GM12873 (cell line): ENCODE results near the gene SMAP1.

Source experiments
- CTCF ChIP-seq: IDR thresholded peaks from 2 replicates; pipeline ENCODE4 v1.5.1; 2012; ENCODE audit warnings: low read depth, mild to moderate bottlenecking, moderate library complexity, low read length, control low read depth; ENCODE audit not compliant: insufficient read depth; ENCODE audit errors: missing control alignments

SMAP1 gene

GRCh38 chr6:70667256-70667710 lies 400 bp upstream of the SMAP1 start:
- no peak for TF ChIP-seq CTCF

GRCh38 chr6:70668499-70668812 lies 773 bp downstream of the SMAP1 start:
- TF ChIP-seq CTCF, result no peak

GRCh38 chr6:70669133-70669532 lies 1.4 kb downstream of the SMAP1 start:
- no peak for TF ChIP-seq CTCF

- TF ChIP-seq CTCF, result no peak
Observed at GRCh38 chr6:70672549-70672948, 4.9 kb downstream of the SMAP1 start.

GRCh38 chr6:70673054-70673453 lies 5.4 kb downstream of the SMAP1 start:
- TF ChIP-seq CTCF, result no peak

- TF ChIP-seq CTCF, result no peak
Observed at GRCh38 chr6:70673601-70674000, 5.9 kb downstream of the SMAP1 start.

GRCh38 chr6:70675822-70676221 lies 8.1 kb downstream of the SMAP1 start:
- TF ChIP-seq CTCF, result no peak

- no peak for TF ChIP-seq CTCF
Observed at GRCh38 chr6:70676821-70677220, 9.1 kb downstream of the SMAP1 start.
